Measurements from ENCODE around the gene ACBD5.
"Not testable (repeated sequence)": the region's sequence is repeated elsewhere in the genome, so short reads cannot be mapped to it uniquely, and the experiment has no call there.

The ACBD5 gene, protein sequence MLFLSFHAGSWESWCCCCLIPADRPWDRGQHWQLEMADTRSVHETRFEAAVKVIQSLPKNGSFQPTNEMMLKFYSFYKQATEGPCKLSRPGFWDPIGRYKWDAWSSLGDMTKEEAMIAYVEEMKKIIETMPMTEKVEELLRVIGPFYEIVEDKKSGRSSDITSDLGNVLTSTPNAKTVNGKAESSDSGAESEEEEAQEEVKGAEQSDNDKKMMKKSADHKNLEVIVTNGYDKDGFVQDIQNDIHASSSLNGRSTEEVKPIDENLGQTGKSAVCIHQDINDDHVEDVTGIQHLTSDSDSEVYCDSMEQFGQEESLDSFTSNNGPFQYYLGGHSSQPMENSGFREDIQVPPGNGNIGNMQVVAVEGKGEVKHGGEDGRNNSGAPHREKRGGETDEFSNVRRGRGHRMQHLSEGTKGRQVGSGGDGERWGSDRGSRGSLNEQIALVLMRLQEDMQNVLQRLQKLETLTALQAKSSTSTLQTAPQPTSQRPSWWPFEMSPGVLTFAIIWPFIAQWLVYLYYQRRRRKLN

DNA sequence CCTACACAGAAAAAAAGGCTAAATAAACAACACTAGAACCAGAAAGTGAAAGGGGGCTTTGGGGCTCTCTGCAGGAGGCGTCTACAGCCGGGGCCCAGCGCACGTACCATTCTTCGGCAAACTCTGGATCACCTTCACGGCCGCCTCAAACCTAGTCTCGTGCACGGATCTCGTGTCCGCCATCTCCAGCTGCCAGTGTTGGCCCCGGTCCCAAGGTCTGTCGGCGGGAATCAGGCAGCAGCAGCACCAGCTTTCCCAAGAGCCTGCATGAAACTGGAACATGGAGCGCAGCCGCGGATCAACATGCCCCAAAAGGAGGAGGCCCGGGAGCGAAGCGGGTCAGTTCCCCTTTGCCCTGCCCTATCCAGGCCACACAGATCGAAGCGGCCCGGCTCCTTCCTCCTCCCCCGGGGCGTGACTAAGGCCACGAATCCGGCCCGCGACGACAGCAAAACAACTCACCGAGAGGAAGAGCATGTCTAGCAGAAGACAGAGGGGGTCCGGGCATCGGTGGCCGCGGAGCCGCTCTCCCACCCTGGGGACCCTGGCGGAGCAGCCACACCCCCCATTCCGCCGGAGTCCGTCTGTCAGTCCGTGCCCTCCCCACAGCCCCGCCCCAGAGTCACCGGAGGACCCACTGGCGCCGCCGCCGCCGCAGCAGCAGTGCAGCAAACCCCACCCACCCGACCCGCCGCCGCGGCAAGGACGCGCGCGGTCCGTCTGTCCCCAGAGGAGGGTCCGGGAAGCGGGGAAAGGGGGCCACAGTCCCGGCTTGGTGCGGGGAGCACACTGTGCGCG is at the start of gene ACBD5:
Gene ACBD5, minus strand, starts transcription at position 586 of the 798 bp plus-strand sequence. Its CDS starts 109 bp downstream, at position 477.
- DNase-seq, result peak; percentile 24 to 76 (median 61)

DNA sequence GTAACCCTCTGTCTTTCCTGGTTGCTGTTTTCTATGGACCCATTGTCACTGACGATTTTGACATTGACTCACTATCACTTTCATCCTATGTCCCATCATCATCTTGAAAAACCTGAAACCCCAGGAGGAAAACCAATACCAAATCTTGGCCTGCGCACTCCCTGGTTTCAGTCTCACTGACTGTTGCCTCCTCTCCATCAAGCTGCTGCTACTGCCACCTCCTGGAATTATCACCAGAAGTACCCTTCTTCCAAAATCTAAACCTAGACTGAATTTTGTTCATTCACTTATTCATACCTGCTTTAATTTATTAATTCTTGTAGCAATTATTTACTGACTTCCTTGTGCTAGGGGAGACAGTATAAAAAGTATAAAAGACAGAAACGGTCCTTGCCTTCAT is 44.5 kb upstream of the ACBD5 start:
- DNase-seq, result peak in 4 of 6 experiments; percentile 9 to 35 (median 22)

DNA sequence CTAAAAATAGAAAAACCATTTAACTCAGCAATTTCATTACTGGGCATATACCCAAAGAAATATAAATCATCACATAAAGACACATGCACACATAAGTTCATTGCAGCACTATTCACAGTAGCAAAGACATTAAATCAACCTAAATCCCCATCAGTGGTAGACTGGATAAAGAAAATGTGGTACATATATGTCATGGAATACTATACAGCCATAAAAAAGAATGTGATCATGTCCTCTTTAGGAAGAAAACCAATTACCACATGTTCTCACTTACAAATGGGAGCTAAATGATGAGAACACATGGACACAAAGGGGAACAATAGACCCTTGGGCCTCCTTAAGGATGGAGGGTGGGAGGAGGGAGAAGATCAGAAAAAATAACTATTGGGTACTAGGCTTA is 36.0 kb upstream of the ACBD5 start:
- no peak for DNase-seq

DNA sequence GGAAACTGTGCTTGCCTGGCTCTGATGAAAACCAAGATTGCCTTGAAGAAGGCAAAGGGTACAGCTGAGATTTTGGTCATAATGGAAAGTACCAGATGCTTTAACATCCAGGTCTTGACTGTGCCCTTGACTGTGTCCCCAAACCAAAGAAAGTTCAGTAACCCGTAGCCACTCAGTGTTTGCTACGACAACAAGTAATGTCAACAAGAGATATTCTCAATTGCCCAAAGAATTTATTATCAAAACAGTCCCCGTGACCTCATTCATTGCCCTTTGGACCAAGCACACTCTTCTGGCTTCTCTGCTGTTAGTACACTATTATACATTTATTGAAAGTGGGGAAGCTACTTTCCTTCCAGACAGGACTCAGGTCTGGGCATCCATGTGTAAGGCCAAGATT is 25.4 kb upstream of the ACBD5 start:
- DNase-seq, result not testable (repeated sequence)

- not testable (repeated sequence) for DNase-seq
These were observed 22.2 kb upstream of the ACBD5 start for GRCh38 chr10:27262788-27263187.

GRCh38 chr10:27258838-27259812 is 18.5 kb upstream of the ACBD5 start:
- DNase-seq, result peak in 2 of 6 experiments; percentile 9 to 35

- DNase-seq, result peak in 1 of 6 experiments; percentile 27
These were observed 17.9 kb upstream of the ACBD5 start for GRCh38 chr10:27258492-27258837.

DNA sequence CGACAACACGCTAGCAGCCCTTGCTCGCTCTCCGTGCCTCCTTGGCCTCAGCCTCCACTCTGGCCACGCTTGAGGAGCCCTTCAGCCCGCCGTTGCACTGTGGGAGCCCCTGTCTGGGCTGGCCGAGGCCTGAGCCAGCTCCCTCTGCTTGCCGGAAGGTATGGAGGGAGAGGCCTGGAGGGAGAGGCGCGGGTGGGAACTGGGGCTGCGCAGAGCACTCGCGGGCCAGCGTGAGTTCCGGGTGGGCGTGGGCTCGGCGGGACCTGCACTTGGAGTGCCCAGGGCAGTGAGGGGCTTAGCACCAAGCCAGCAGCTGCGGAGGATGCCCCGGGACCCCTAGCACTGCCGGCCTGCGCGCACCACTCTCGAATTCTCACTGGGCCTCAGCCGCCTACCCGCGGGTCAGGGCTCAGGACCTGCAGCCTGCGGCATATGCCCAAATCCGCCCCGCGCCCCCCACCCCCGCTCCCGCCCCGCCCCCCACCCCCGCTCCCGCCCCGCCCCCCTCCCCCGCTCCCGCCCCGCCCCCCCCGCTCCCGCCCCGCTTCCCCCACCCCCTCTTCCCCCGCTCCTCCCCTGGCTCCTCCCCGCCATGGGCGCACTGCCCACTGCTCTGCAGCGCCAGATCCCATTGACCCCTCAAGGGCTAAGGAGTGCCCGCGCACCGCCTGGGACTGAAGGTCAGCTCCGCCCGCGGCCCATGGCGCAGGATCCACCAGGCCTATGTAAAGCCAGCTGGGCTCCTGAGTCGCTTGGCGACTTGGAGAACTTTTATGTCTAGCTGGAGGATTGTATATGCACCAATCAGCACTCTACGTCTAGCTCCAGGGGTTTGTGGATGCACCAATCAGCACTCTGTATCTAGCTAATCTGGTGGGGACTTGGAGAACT is 15.9 kb upstream of the ACBD5 start:
- DNase-seq, result no peak

GRCh38 chr10:27253576-27253975 is 13.0 kb upstream of the ACBD5 start:
- DNase-seq, result no peak

GRCh38 chr10:27252267-27253000 is 11.8 kb upstream of the ACBD5 start:
- peak; percentile 49 to 83 (median 58) for DNase-seq

- DNase-seq, result no peak
These were observed 11.0 kb upstream of the ACBD5 start for GRCh38 chr10:27251554-27251953.

- DNase-seq, result no peak
These were observed 7.6 kb upstream of the ACBD5 start for GRCh38 chr10:27248215-27248614.

DNA sequence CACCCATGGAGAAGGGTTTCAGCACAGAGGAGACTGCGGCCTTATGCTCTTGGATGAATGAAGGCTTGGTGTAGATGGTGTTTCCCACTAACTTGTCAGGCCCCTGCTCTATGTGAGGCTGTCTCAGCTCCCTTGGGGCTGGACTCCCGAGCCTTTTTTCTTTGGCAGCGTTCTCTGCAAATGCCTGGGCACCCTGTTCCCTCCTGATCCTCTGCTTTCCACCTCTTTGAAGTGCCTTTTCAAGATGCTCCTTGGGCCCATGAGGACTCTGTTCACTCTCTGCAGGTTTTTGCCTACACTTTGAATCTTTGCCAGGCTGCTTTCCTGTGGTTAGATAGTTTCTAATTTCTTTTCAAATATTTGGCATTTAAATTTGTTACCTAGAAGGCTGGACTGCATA is 6.8 kb upstream of the ACBD5 start:
- DNase-seq, result no peak

DNA sequence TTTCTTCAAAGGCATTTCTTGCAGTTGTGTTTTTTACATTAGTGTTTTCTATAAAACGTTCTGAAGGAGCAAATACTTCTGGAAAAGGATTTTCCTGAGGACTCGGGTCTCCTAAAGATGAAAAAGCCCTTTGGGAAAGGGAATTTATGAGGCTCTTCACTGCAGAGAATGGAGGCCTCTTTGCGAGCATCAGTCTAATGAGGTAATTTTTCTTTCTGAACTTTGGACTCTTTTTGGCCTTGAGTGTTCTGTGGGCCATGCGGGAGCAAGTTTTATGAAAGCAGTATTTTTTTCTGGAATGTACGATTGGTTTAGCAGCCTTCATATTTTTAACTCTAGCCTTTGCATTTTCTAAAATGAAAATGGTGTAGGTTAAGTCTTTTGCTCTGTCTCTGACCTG is 6.4 kb upstream of the ACBD5 start:
- no peak for DNase-seq

DNA sequence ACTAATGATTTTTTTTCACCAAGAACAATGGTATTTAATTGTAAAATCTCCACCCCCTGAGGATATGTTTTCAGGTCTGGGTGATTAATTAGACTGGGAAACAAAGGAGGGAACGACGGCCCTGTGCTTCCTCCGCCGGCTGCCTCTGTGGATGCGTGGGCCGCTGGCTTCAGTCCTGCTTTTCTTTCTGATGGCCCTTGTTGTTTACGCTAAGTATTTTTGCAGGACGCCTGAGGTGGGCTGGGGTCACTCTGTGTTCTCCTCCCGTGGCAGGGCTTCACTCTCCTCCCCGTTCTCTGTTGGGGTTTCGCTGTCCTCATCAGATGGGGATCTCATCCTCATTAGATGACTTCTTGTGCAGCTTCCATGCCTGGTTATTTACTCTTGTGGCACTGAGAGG is 5.2 kb upstream of the ACBD5 start:
- DNase-seq, result no peak

DNA sequence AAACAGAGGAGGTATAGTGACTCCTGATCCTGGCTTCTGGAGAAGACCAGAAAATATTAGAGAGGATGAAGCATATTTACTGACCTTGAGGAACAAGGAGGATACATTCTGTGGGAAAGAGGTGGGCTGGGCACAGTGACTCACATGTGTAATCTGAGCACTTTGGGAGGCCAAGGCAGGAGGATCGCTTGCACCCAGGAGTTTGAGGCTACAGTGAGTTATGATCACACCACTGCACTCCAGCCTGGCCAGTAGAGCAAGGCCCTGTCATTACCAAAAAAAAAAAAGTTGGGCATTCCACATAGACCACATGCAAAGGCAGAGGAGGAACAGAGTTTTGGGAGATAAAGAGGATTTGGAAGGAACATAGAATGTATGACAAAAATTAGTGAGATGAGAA is 4.4 kb upstream of the ACBD5 start:
- DNase-seq, result no peak

DNA sequence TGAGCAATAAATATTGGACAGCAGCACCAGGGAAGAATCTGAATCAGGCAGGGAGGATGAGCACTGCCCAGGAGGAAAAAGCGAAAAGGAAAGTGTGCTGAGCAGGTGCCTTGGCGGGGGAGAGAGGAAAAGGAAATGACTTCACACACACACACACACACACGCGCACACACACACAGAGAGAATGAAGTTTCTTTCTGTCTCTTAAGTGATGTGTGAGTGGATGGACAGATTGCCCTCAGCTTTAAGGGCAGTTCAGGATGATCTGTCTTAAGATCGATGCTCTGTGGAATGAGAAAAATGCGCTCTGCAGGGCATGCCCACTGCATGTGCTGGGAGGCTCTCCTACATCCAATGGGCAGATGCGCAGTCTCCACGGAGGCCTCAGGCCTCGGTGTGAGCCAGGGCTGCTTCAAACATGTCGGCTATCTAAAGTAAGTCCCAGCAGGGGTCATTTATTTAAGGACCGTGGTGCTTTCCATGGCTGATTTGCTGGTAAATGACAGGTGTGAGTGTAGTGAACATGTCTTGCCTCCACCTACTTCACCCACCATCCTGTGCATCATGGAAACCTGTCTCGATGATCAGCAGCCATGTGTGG is 2.5 kb upstream of the ACBD5 start:
- DNase-seq, result peak; percentile 50 to 87 (median 82)

DNA sequence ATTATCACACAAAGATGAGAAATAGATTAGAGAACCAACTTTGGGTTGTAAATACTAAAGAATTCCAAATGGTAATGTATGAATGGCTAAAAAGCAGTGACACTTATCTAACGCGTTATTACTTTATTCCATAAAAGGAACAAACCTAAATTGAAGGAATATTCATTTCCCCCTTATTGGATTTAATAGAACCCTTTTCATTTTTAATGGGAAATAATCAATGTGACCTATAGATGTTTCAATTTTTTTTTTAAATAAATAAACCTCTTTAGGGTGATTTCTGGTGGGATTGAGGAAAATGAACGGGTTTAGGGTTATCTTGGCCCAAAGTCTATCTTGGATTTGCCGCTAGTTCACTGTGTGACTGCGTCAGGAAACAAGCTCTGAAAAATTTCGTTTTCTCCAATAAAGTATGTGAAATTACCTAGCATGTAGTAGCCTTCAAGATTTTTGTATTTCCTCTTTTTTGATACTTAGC is 1.9 kb upstream of the ACBD5 start:
- no peak for DNase-seq

- DNase-seq, result peak; percentile 75 to 87 (median 80)
These were observed 1.3 kb upstream of the ACBD5 start for GRCh38 chr10:27241652-27242472.
